HepG2 (cell line): Measurements from ENCODE around the gene NKD2. TPM values are rescaled to one million over a fixed set of nuclear protein-coding genes. Genes with fewer than 3 reads are reported as not detected.

Source experiments
- ATAC-seq: fragments of 200-7000 bp; cut with Tn5 transposase; 3 replicates; pipeline ENCODE4 v1.9.1; 2020; ENCODE audit warnings: mild to moderate bottlenecking, moderate library complexity
- BruUV-seq: library from RNA; stranded (reverse); fragments of 400-500 nt; replicated peaks from 2 replicates; lab custom pipeline; 2021; lab: Mats Ljungman, UMichigan
- CTCF ChIA-PET: fragments of 300-600 bp; formaldehyde crosslinking; extraction: SDS; loops from one replicate; lab custom pipeline; 2021; ENCODE audit warnings: low total read pairs, inconsistent platforms, low intra/inter-chr PET ratio; lab: Yijun Ruan, JAX
- POLR2A ChIA-PET: fragments of 350-600 bp; sonication (Branson Sonifier 250); formaldehyde crosslinking; loops from one replicate; lab custom pipeline; 2020; ENCODE audit warnings: antibody characterized with exemption, inconsistent platforms; lab: Yijun Ruan, JAX
- DNase-seq: peaks from one replicate; pipeline ENCODE4 v3.0.0-alpha.2; 2015; ENCODE audit warnings: low spot score
- FAIRE-seq: peaks from 3 replicates; lab custom pipeline; 2011; peaks lifted over from hg19 to GRCh38; lab: Jason Lieb, UNC
- H2AFZ ChIP-seq: one replicate; pipeline ENCODE4 v1.6.1; 2011; ENCODE audit warnings: low read length, inconsistent platforms
- H3K27ac ChIP-seq: fragments of 300-600 bp; 3 replicates; pipeline ENCODE4 v1.8.0; 2011; ENCODE audit warnings: mixed run types, mild to moderate bottlenecking, mixed read lengths, low read length, inconsistent platforms; ENCODE audit not compliant: insufficient read depth; ENCODE audit errors: extremely low read length
- H3K27me3 ChIP-seq, 2 experiments: fragments of 200-600 bp in 1 of 2; 2 replicates in 1 of 2; 3 replicates in 1 of 2; pipeline versions ENCODE4 v1.6.0 to v1.8.0; 2011; ENCODE audit warnings: low read length in 2 of 2, mild to moderate bottlenecking in 2 of 2, moderate library complexity in 2 of 2, inconsistent platforms in 1 of 2; ENCODE audit not compliant: insufficient read depth in 2 of 2, control insufficient read depth in 1 of 2
- H3K36me3 ChIP-seq, 2 experiments: fragments of 200-600 bp in 1 of 2; replicated peaks in 1 of 2; 2 replicates in 1 of 2; 3 replicates in 1 of 2; pipeline versions ENCODE4 v1.5.1 to v1.8.0; 2011; ENCODE audit warnings: low read length in 2 of 2, inconsistent platforms in 1 of 2; ENCODE audit not compliant: insufficient read depth in 2 of 2, control insufficient read depth in 1 of 2
- H3K4me1 ChIP-seq: 2 replicates; pipeline ENCODE4 v1.5.1; 2012; ENCODE audit warnings: low read length, inconsistent platforms; ENCODE audit not compliant: insufficient read depth
- H3K4me2 ChIP-seq: 2 replicates; pipeline ENCODE4 v1.6.0; 2011; ENCODE audit warnings: low read depth, low read length, inconsistent platforms
- H3K4me3 ChIP-seq, 3 experiments: fragments of 200-600 bp in 1 of 3; sonication (generic), shearing (Covaris generic) in 1 of 3; replicated peaks in 1 of 3; 2 replicates each; pipeline ENCODE4 v1.5.1; 2011 to 2016; ENCODE audit warnings: low read length in 3 of 3, inconsistent platforms in 2 of 3, low read depth in 2 of 3, mild to moderate bottlenecking in 2 of 3, control low read depth in 1 of 3, mixed read lengths in 1 of 3; ENCODE audit not compliant: insufficient read depth in 1 of 3
- H3K79me2 ChIP-seq: one replicate; pipeline ENCODE4 v1.6.1; 2011; ENCODE audit warnings: low read length, inconsistent platforms; ENCODE audit not compliant: insufficient read depth
- H3K9ac ChIP-seq: 2 replicates; pipeline ENCODE4 v1.6.0; 2011; ENCODE audit warnings: mild to moderate bottlenecking, low read depth, low read length, inconsistent platforms; ENCODE audit not compliant: insufficient read depth
- H3K9me3 ChIP-seq: 2 replicates; pipeline ENCODE4 v1.5.1; 2012; ENCODE audit warnings: mild to moderate bottlenecking, low read length
- H4K20me1 ChIP-seq: 2 replicates; pipeline ENCODE4 v1.6.0; 2011; ENCODE audit warnings: inconsistent platforms, mild to moderate bottlenecking, low read length, moderate library complexity; ENCODE audit not compliant: insufficient read depth
- BCL3 ChIP-seq: sonication (generic); formaldehyde crosslinking; IDR thresholded peaks from 2 replicates; pipeline ENCODE4 v1.5.1; 2020; ENCODE audit warnings: mild to moderate bottlenecking, missing genetic modification reagents, moderate library complexity
- CEBPG ChIP-seq: IDR thresholded peaks from 2 replicates; pipeline ENCODE4 v1.6.1; 2016
- CREB3 ChIP-seq: sonication (generic); formaldehyde crosslinking; IDR thresholded peaks from 2 replicates; pipeline ENCODE4 v1.5.0; 2020; ENCODE audit warnings: missing genetic modification reagents
- GATA4 ChIP-seq: sonication (generic); IDR thresholded peaks from 2 replicates; pipeline ENCODE4 v1.6.1; 2016; ENCODE audit warnings: antibody characterized with exemption, low read depth, borderline replicate concordance
- HNF1A ChIP-seq, 2 experiments: sonication (generic) in 1 of 2; formaldehyde crosslinking in 1 of 2; IDR thresholded peaks; 2 replicates each; pipeline versions ENCODE4 v1.4.0 to v1.6.1; 2016 to 2020; ENCODE audit warnings: borderline replicate concordance in 1 of 2, low read depth in 1 of 2, mild to moderate bottlenecking in 1 of 2, missing genetic modification reagents in 1 of 2
- MYPOP ChIP-seq: sonication (generic); formaldehyde crosslinking; IDR thresholded peaks from 2 replicates; pipeline ENCODE4 v1.8.1; 2023; ENCODE audit warnings: mild to moderate bottlenecking, moderate library complexity, missing genetic modification reagents
- NBN ChIP-seq: fragments of 450-650 bp; conservative IDR thresholded peaks from 2 replicates; pipeline ENCODE4 v1.6.1; 2017
- REL ChIP-seq: sonication (generic); formaldehyde crosslinking; conservative IDR thresholded peaks from 2 replicates; pipeline ENCODE4 v1.8.0; 2022; ENCODE audit warnings: mild to moderate bottlenecking, missing genetic modification reagents, moderate library complexity
- REXO4 ChIP-seq: sonication (generic); formaldehyde crosslinking; IDR thresholded peaks from 2 replicates; pipeline ENCODE4 v1.8.0; 2022; ENCODE audit warnings: missing genetic modification reagents, mild to moderate bottlenecking, borderline replicate concordance
- ZFP37 ChIP-seq: sonication (generic); formaldehyde crosslinking; IDR thresholded peaks from 2 replicates; pipeline ENCODE4 v1.4.0; 2020; ENCODE audit warnings: missing genetic modification reagents, borderline replicate concordance
- ZNF18 ChIP-seq: sonication (generic); formaldehyde crosslinking; IDR thresholded peaks from 2 replicates; pipeline ENCODE4 v1.8.0; 2022; ENCODE audit warnings: mild to moderate bottlenecking, missing genetic modification reagents; ENCODE audit not compliant: insufficient replicate concordance
- ZNF207 ChIP-seq: fragments of 450-650 bp; IDR thresholded peaks from 2 replicates; pipeline ENCODE4 v1.6.1; 2016; ENCODE audit warnings: antibody characterized with exemption, borderline replicate concordance
- ZNF446 ChIP-seq: sonication (generic); formaldehyde crosslinking; IDR thresholded peaks from 2 replicates; pipeline ENCODE4 v1.5.0; 2020; ENCODE audit warnings: mild to moderate bottlenecking, missing genetic modification reagents
- ZNF746 ChIP-seq: sonication (generic); formaldehyde crosslinking; IDR thresholded peaks from 2 replicates; pipeline ENCODE4 v1.8.0; 2022; ENCODE audit warnings: mild to moderate bottlenecking, missing genetic modification reagents
- ZNF773 ChIP-seq: sonication (generic); formaldehyde crosslinking; IDR thresholded peaks from 2 replicates; pipeline ENCODE4 v1.4.0; 2020; ENCODE audit warnings: missing genetic modification reagents, borderline replicate concordance
- WGBS: methylation state at CpG from one replicate; pipeline ENCODE4 v1.1.6; 2017; ENCODE audit warnings: low lambda C conversion rate; 5-methylcytosine and 5-hydroxymethylcytosine counted together
- in situ Hi-C: cut with HindIII; loops from 2 replicates; pipeline ENCODE4 v1.10.0; 2017; ENCODE audit warnings: low pct_unique_long_range_greater_than_20kb; ENCODE audit not compliant: extremely low pct_ligation_motif_present
- intact Hi-C: fragments of 100-400 bp; cut with micrococcal nuclease; formaldehyde crosslinking; loops from one replicate; pipeline ENCODE4 v1.10.0; 2022; ENCODE audit not compliant: unreplicated experiment
- polyA plus RNA-seq, 8 experiments: library from polyadenylated mRNA; depleted of rRNA in 3 of 8; stranded (reverse) in 7 of 8; unstranded in 1 of 8; fragments of >200 nt; fragmentation: Illumina TruSeq in 4 of 8; extraction: Trizol in 4 of 8; gene quantifications; 2 replicates each; pipeline versions ENCODE4 v1.2.1 to v1.2.3, GENCODE V29; 2011 to 2016; ENCODE audit warnings: low read depth in 4 of 8, missing spikeins in 1 of 8, mixed read lengths in 1 of 8; ENCODE audit not compliant: insufficient read depth in 1 of 8
- total RNA-seq, 5 experiments: library from RNA; depleted of rRNA; stranded (reverse); fragments of >200 nt; fragmentation: Illumina TruSeq; extraction: Trizol; gene quantifications; 2 replicates each; pipeline ENCODE4 v1.2.3, GENCODE V29; 2016; ENCODE audit warnings: low read depth in 1 of 5

NKD2 gene
- total and polyA plus RNA-seq, 2 of the 13 experiments (the other 11 are each of a cell fraction or from before 2014, with no cell fraction given), result 0.53 to 0.82 TPM

- no peak overlapping the region for H3K4me3 ChIP-seq
- WGBS, result 98% methylated on average over 12 of the region's 32 CpGs
- H3K4me2 ChIP-seq, result no peak overlapping the region
- no peaks in the 10 kb centered on the region for H3K4me1 ChIP-seq
- no peak overlapping the region for H3K27ac ChIP-seq
- no peak for DNase-seq
- FAIRE-seq, result no peak
- no peak overlapping the region for H2AFZ ChIP-seq
- H3K9me3 ChIP-seq, result no peaks in the 10 kb centered on the region
- H3K36me3 ChIP-seq, result peaks cover 21 to 54% of the 10 kb centered on the region in 2 experiments
- no peak for ATAC-seq
- no peaks in the 10 kb centered on the region for H4K20me1 ChIP-seq
- intact Hi-C loops, result loop anchor here (10.0 kb wide), 1 partner anchor 91 kb away; no protein-coding TSS in a partner anchor
- H3K9ac ChIP-seq, result no peak overlapping the region
- ChIA-PET POLR2A (no interaction called here), CTCF (no interaction called here)
- no peak for TF ChIP-seq MYPOP (CRISPR knock-in tag)
- TF ChIP-seq BCL3, result no peak
- no peak for TF ChIP-seq GATA4
- no peak for TF ChIP-seq CEBPG (CRISPR knock-in tag)
- no peak for TF ChIP-seq NBN
- no peak for TF ChIP-seq ZNF207
- TF ChIP-seq REXO4, result no peak
- no peak for TF ChIP-seq ZNF773 (CRISPR knock-in tag)
- TF ChIP-seq ZNF18, result no peak
- TF ChIP-seq CREB3 (CRISPR knock-in tag), result no peak
- TF ChIP-seq ZNF446 (CRISPR knock-in tag), result no peak
- no peak for TF ChIP-seq ZNF746 (CRISPR knock-in tag)
- no peak for TF ChIP-seq HNF1A (IDR thresholded peaks at IDR 0.05; ENCODE audit: low read depth)
- TF ChIP-seq HNF1A (CRISPR knock-in tag; IDR thresholded peaks at IDR 0.05; ENCODE audit: borderline replicate concordance), result no peak
- no peak for TF ChIP-seq ZFP37 (CRISPR knock-in tag)
- TF ChIP-seq REL (CRISPR knock-in tag), result no peak
- in situ Hi-C loops, result no loop called here
- no peaks in the 10 kb centered on the region for H3K79me2 ChIP-seq
- no peaks in the 10 kb centered on the region for H3K27me3 ChIP-seq
- BruUV-seq, result no TSS peak
These were observed 44.9 kb downstream of the NKD2 start for GRCh38 chr5:1053391-1054017.
